Peyer's patch (tissue), 4 donors: ENCODE measurements around the gene GALK2. TPM values are rescaled to one million over a fixed set of nuclear protein-coding genes. Genes with fewer than 3 reads are reported as not detected.
"Not testable (repeated sequence)": the region's sequence is repeated elsewhere in the genome, so short reads cannot be mapped to it uniquely, and the experiment has no call there.

Experiments used
- DNase-seq, 3 donors: peaks; one replicate each; pipeline ENCODE4 v3.0.0-alpha.2; 2017 to 2019
- H3K27ac ChIP-seq, 4 donors: fragments of 200-600 bp; sonication (generic); one replicate each; pipeline ENCODE4 v1.5.1; 2016 to 2019
- H3K27me3 ChIP-seq, 2 donors: fragments of 200-600 bp; sonication (generic); one replicate each; pipeline ENCODE4 v1.5.1; 2019
- H3K36me3 ChIP-seq, 3 donors: fragments of 200-600 bp; sonication (generic); one replicate each; pipeline ENCODE4 v1.5.1; 2016 to 2019
- H3K4me1 ChIP-seq, 4 donors: fragments of 200-600 bp; sonication (generic); one replicate each; pipeline ENCODE4 v1.5.1; 2016 to 2019
- H3K4me3 ChIP-seq, 4 donors: fragments of 200-600 bp; sonication (generic); 1 replicate in 3 of 4; 2 replicates in 1 of 4; pipeline ENCODE4 v1.5.1; 2016 to 2019; ENCODE audit warnings: mild to moderate bottlenecking in 1 of 4
- H3K9me3 ChIP-seq, 4 donors: fragments of 200-600 bp; sonication (generic); one replicate each; pipeline ENCODE4 v1.5.1; 2016 to 2019; ENCODE audit warnings: mild to moderate bottlenecking in 1 of 4
- CTCF ChIP-seq, 6 experiments: fragments of 450-650 bp in 4 of 6; fragments of 200-600 bp in 2 of 6; sonication (generic) in 1 of 6; IDR thresholded peaks; one replicate each; pipeline ENCODE4 v1.5.1; 2017 to 2019; ENCODE audit warnings: antibody characterized with exemption in 6 of 6, mild to moderate bottlenecking in 3 of 6, moderate library complexity in 1 of 6
- POLR2A ChIP-seq, 2 donors: fragments of 450-650 bp; IDR thresholded peaks; one replicate each; pipeline ENCODE4 v1.5.1; 2017; ENCODE audit warnings: antibody characterized with exemption in 2 of 2, mild to moderate bottlenecking in 2 of 2, moderate library complexity in 2 of 2
- total RNA-seq, 4 donors: library from RNA; depleted of rRNA; stranded (reverse); fragments of >200 nt; gene quantifications; one replicate each; pipeline ENCODE4 v1.1.0, GENCODE V29; 2016

The GALK2 gene
- total RNA-seq, 4 donors from 2014 or later: 33.4 to 61.9 (median 44.3) TPM

GRCh38 chr15:49239105-49239504, 69.1 kb downstream of the GALK2 start:
- TF ChIP-seq POLR2A (IDR thresholded peaks at IDR 0.05) (no peak), CTCF (IDR thresholded peaks at IDR 0.05) (no peak)
- Histone ChIP-seq H3K4me3 (no peak overlapping the region), H3K4me1 (no peaks in the 10 kb centered on the region), H3K36me3 (no peaks in the 10 kb centered on the region), H3K9me3 (no peaks in the 10 kb centered on the region), H3K27ac (peak overlapping the region in 1 of 4 donors; percentile 25), H3K27me3 (no peaks in the 10 kb centered on the region)
- no peak for DNase-seq

GRCh38 chr15:49242820-49243219, 72.8 kb downstream of the GALK2 start:
- H3K4me3 ChIP-seq: no peak overlapping the region
- no peaks in the 10 kb centered on the region for H3K4me1 ChIP-seq

GRCh38 chr15:49247556-49248110, 77.6 kb downstream of the GALK2 start:
- no peak for DNase-seq
- Histone ChIP-seq H3K4me1 (no peaks in the 10 kb centered on the region), H3K9me3 (no peaks in the 10 kb centered on the region), H3K27me3 (no peaks in the 10 kb centered on the region), H3K4me3 (no peak overlapping the region), H3K36me3 (no peaks in the 10 kb centered on the region), H3K27ac (no peak overlapping the region)
- TF ChIP-seq POLR2A (IDR thresholded peaks at IDR 0.05) (no peak), CTCF (IDR thresholded peaks at IDR 0.05) (no peak)

More at GRCh38 chr15:49242820-49243219, 72.8 kb downstream of the GALK2 start:
- H3K27ac ChIP-seq: no peak overlapping the region
- no peak for DNase-seq
- TF ChIP-seq CTCF (IDR thresholded peaks at IDR 0.05): no peak
- no peaks in the 10 kb centered on the region for H3K9me3 ChIP-seq
- H3K27me3 ChIP-seq: no peaks in the 10 kb centered on the region
- no peaks in the 10 kb centered on the region for H3K36me3 ChIP-seq

GRCh38 chr15:49248291-49248690, 78.2 kb downstream of the GALK2 start:
- no peak for DNase-seq
- no peak overlapping the region for H3K27ac ChIP-seq
- no peaks in the 10 kb centered on the region for H3K9me3 ChIP-seq
- H3K4me1 ChIP-seq: no peaks in the 10 kb centered on the region
- TF ChIP-seq POLR2A (IDR thresholded peaks at IDR 0.05) (no peak), CTCF (IDR thresholded peaks at IDR 0.05) (no peak)
- H3K4me3 ChIP-seq: no peak overlapping the region
- H3K27me3 ChIP-seq: no peaks in the 10 kb centered on the region
- no peaks in the 10 kb centered on the region for H3K36me3 ChIP-seq

- Histone ChIP-seq H3K36me3 (no peaks in the 10 kb centered on the region), H3K27ac (peak overlapping the region in 1 of 4 donors; percentile 33), H3K9me3 (no peaks in the 10 kb centered on the region), H3K27me3 (no peaks in the 10 kb centered on the region), H3K4me3 (no peak overlapping the region), H3K4me1 (no peaks in the 10 kb centered on the region)
- DNase-seq: no peak
- TF ChIP-seq POLR2A (IDR thresholded peaks at IDR 0.05) (no peak), CTCF (IDR thresholded peaks at IDR 0.05) (no peak)
These were observed 86.1 kb downstream of the GALK2 start for GRCh38 chr15:49255966-49256759.

- H3K27ac ChIP-seq, H3K36me3 ChIP-seq, H3K4me1 ChIP-seq, H3K9me3 ChIP-seq, H3K27me3 ChIP-seq, DNase-seq, H3K4me3 ChIP-seq: not testable (repeated sequence)
These were observed 95.1 kb downstream of the GALK2 start for GRCh38 chr15:49265117-49265516.
